Neural progenitor cell (in vitro differentiated cells): Measurements from ENCODE around the gene ARNT2. TPM values are rescaled to one million over a fixed set of nuclear protein-coding genes. Genes with fewer than 3 reads are reported as not detected.

ENCODE experiments used
- DNase-seq: peaks from one replicate; pipeline ENCODE4 v3.0.0-alpha.2; 2016; ENCODE audit warnings: low spot score
- H2AFZ ChIP-seq: fragments of 200-600 bp; sonication (generic); replicated peaks from 2 replicates; pipeline ENCODE4 v1.6.1; 2016; ENCODE audit warnings: antibody characterized with exemption
- H3F3A ChIP-seq: fragments of 200-600 bp; sonication (generic); 2 replicates; pipeline ENCODE4 v1.6.1; 2016; ENCODE audit warnings: antibody characterized with exemption, low read depth
- H3K27ac ChIP-seq: fragments of 200-600 bp; sonication (generic); 2 replicates; pipeline ENCODE4 v1.5.1; 2016; ENCODE audit warnings: mild to moderate bottlenecking
- H3K27me3 ChIP-seq: fragments of 200-600 bp; sonication (generic); 2 replicates; pipeline ENCODE4 v1.6.1; 2016; ENCODE audit warnings: mild to moderate bottlenecking, moderate library complexity
- H3K36me3 ChIP-seq: fragments of 200-600 bp; sonication (generic); 2 replicates; pipeline ENCODE4 v1.5.1; 2016
- H3K4me1 ChIP-seq: fragments of 200-600 bp; sonication (generic); 2 replicates; pipeline ENCODE4 v1.6.1; 2016; ENCODE audit warnings: mixed run types
- H3K4me2 ChIP-seq: fragments of 200-600 bp; sonication (generic); 2 replicates; pipeline ENCODE4 v1.6.1; 2016
- H3K4me3 ChIP-seq: fragments of 200-600 bp; sonication (generic); 2 replicates; pipeline ENCODE4 v1.5.1; 2016
- H3K79me2 ChIP-seq: fragments of 200-600 bp; sonication (generic); 2 replicates; pipeline ENCODE4 v1.6.1; 2016; ENCODE audit warnings: low read depth
- H3K9ac ChIP-seq: fragments of 200-600 bp; sonication (generic); 2 replicates; pipeline ENCODE4 v1.6.1; 2016
- H3K9me3 ChIP-seq: fragments of 200-600 bp; sonication (generic); 2 replicates; pipeline ENCODE4 v1.5.1; 2016; ENCODE audit warnings: low read depth
- H4K20me1 ChIP-seq: fragments of 200-600 bp; sonication (generic); 2 replicates; pipeline ENCODE4 v1.6.1; 2016; ENCODE audit warnings: low read depth
- H3K27ac Mint-ChIP-seq: 3 replicates; pipeline ENCODE4 v1.8.0; 2021; ENCODE audit warnings: mixed read lengths
- H3K27me3 Mint-ChIP-seq: 2 replicates; pipeline ENCODE4 v1.8.0; 2022; ENCODE audit warnings: low read depth, mild to moderate bottlenecking, inconsistent platforms, moderate library complexity, mixed read lengths; ENCODE audit not compliant: insufficient read depth
- H3K36me3 Mint-ChIP-seq: 3 replicates; pipeline ENCODE4 v1.8.0; 2021; ENCODE audit warnings: mixed read lengths
- H3K4me1 Mint-ChIP-seq: 3 replicates; pipeline ENCODE4 v1.8.0; 2021; ENCODE audit warnings: mixed read lengths
- H3K4me3 Mint-ChIP-seq: 3 replicates; pipeline ENCODE4 v1.8.0; 2021; ENCODE audit warnings: mild to moderate bottlenecking, moderate library complexity, mixed read lengths
- H3K9me3 Mint-ChIP-seq: 3 replicates; pipeline ENCODE4 v1.8.0; 2020; ENCODE audit warnings: mixed read lengths
- EZH2 ChIP-seq: fragments of 200-600 bp; sonication (generic); IDR thresholded peaks from 2 replicates; pipeline ENCODE4 v1.6.1; 2017; ENCODE audit warnings: antibody characterized with exemption, mild to moderate bottlenecking, moderate library complexity
- EZH2phosphoT487 ChIP-seq: fragments of 200-600 bp; sonication (generic); IDR thresholded peaks from 2 replicates; pipeline ENCODE4 v1.6.1; 2017; ENCODE audit warnings: antibody characterized with exemption
- total RNA-seq: library from RNA; depleted of rRNA; stranded (reverse); fragments of >200 nt; gene quantifications from 2 replicates; pipeline ENCODE4 v1.2.3, GENCODE V29; 2015; ENCODE audit warnings: low replicate concordance
- TF ChIP-seq, protein P1 (sequence below): fragments of 200-600 bp; sonication (generic); IDR thresholded peaks from 2 replicates; pipeline ENCODE4 v1.5.1; 2017; ENCODE audit warnings: antibody characterized with exemption, mild to moderate bottlenecking

Gene ARNT2
- total RNA-seq, 1 donor from 2014 or later: 15.7 TPM

DNA sequence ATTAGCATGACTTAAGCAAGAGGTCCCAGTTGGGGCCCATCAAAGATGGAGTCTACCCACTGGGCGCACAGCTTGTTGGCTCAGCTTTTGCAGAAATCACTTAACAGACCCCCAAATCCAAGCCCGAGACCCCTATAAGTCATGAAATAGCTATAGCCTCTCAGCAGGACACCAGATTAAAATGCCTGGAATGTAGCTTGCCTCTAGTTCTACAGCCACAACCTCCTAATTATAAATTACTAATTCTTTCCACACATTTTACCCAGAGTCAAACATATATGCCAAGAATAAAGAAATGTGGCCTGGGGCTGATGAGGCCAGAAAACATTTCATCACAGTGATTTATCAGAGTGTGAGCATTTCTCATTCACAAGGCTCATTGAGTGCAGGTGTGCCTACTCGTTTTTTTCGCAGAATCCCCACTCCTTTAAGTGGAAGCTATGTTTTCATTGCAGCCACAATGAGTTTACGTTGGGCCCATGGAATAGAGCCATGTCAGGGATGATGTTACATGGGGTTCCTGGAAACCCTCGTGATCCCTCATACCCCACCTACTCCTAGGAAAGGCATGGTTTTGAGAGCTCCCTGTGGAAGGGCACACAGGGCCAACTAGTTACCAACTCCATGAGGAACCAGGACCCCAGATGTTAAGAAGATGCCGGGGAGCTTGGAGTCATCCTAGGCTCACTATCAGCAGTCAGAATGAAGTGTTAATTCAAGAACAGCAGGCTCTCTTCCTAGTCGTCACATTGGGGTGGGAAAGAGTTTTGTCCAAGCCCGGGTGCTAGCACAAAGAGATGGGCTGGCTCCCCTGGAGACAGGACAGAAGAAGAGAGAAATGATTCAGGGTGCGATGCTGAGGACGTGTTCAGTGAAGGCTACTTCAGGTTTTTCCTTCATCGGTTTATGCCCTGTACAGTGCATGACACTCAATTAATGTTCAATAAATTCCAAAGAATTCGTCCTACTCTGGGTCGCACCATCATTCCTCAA lies 200.7 kb downstream of the ARNT2 start:
- Histone ChIP-seq H3K79me2 (no peaks in the 10 kb centered on the region), H3K4me1 (no peaks in the 10 kb centered on the region), H3K27ac (no peak overlapping the region), H3K4me2 (no peak overlapping the region), H3F3A (no peaks in the 10 kb centered on the region), H3K27me3 (no peaks in the 10 kb centered on the region), H3K9me3 (no peaks in the 10 kb centered on the region), H4K20me1 (no peaks in the 10 kb centered on the region), H3K4me3 (no peak overlapping the region), H2AFZ (no peak overlapping the region), H3K9ac (no peak overlapping the region), H3K36me3 (no peaks in the 10 kb centered on the region)
- DNase-seq: no peak
- peaks cover under 1% of the 10 kb centered on the region for H3K9me3 Mint-ChIP-seq
- TF ChIP-seq EZH2phosphoT487: no peak
- TF ChIP-seq EZH2: no peak
- TF ChIP-seq, protein P1, sequence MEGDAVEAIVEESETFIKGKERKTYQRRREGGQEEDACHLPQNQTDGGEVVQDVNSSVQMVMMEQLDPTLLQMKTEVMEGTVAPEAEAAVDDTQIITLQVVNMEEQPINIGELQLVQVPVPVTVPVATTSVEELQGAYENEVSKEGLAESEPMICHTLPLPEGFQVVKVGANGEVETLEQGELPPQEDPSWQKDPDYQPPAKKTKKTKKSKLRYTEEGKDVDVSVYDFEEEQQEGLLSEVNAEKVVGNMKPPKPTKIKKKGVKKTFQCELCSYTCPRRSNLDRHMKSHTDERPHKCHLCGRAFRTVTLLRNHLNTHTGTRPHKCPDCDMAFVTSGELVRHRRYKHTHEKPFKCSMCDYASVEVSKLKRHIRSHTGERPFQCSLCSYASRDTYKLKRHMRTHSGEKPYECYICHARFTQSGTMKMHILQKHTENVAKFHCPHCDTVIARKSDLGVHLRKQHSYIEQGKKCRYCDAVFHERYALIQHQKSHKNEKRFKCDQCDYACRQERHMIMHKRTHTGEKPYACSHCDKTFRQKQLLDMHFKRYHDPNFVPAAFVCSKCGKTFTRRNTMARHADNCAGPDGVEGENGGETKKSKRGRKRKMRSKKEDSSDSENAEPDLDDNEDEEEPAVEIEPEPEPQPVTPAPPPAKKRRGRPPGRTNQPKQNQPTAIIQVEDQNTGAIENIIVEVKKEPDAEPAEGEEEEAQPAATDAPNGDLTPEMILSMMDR: no peak
- peaks cover 7% of the 10 kb centered on the region for H3K4me1 Mint-ChIP-seq
- H3K4me3 Mint-ChIP-seq: no peak overlapping the region
- H3K27me3 Mint-ChIP-seq: peaks cover 4% of the 10 kb centered on the region
- no peaks in the 10 kb centered on the region for H3K36me3 Mint-ChIP-seq
- H3K27ac Mint-ChIP-seq: no peak overlapping the region

DNA sequence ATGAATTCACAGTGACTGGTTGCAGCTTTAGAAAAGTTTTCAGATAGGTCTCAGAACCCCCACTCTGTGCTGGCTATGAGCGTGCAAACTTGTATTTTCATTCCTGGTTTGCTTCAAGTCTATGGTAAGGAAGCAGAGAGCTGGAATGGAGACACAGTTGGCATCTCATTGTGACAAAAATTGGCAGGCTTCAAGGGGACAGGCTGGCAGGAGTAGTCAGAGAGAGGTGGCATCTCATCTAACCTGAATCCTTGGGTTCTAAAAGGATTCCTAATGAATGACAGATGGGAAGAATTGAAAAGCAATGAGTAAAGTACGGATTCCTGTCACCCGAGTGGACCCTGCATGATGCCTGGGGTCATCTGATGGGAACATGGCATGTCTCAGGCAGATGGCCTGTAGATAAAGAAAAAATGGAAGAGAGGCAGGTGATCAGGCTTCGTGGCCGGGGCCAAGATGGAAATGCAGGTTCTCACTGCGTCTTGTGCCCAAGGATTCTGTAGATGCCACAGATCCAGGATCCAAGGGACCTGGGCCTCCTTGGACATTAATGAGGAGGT lies 201.5 kb downstream of the ARNT2 start:
- Mint-ChIP-seq H3K27ac (no peak overlapping the region), H3K4me1 (peaks cover 7% of the 10 kb centered on the region), H3K27me3 (peaks cover 4% of the 10 kb centered on the region), H3K9me3 (no peaks in the 10 kb centered on the region), H3K36me3 (no peaks in the 10 kb centered on the region), H3K4me3 (no peak overlapping the region)
- Histone ChIP-seq H3K4me3 (no peak overlapping the region), H3K27me3 (no peaks in the 10 kb centered on the region), H3K4me2 (no peak overlapping the region), H3K36me3 (no peaks in the 10 kb centered on the region), H3K9me3 (no peaks in the 10 kb centered on the region), H3K9ac (no peak overlapping the region), H3K27ac (no peak overlapping the region), H3K4me1 (no peaks in the 10 kb centered on the region), H2AFZ (no peak overlapping the region), H4K20me1 (no peaks in the 10 kb centered on the region), H3F3A (no peaks in the 10 kb centered on the region), H3K79me2 (no peaks in the 10 kb centered on the region)
- TF ChIP-seq, protein P1: no peak
- no peak for TF ChIP-seq EZH2
- TF ChIP-seq EZH2phosphoT487: no peak
- DNase-seq: no peak

DNA sequence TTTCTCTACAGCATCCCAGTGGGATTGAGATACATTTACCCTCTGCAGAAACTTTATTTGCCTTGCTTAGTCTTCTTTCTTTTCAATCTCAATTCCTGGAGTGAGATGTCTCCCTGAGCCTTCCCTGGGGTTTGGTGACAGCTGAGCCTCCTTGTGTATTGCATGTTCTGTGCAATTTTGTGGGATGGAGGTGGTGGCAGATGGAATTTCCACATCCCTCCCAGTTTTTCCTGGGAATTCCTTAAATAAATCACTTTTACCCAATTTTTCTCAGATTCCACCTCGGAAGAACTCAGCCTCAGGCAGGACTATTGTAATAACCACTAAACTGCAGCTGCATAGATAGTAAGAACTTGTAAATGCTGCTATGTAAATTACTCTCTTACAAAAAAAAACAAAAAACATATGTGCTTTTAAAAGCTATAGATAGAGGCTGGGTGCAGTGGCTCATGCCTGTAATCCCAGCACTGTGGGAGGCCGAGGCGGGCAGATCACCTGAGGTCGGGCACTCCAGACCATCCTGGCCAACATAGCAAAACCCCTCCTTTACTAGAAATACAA lies 202.4 kb downstream of the ARNT2 start:
- Histone ChIP-seq H3K36me3 (no peaks in the 10 kb centered on the region), H2AFZ (no peak overlapping the region), H3K9ac (no peak overlapping the region), H3K4me2 (no peak overlapping the region), H3K4me3 (no peak overlapping the region), H3K27ac (no peak overlapping the region), H3K27me3 (no peaks in the 10 kb centered on the region), H3K9me3 (no peaks in the 10 kb centered on the region), H3F3A (no peaks in the 10 kb centered on the region), H3K79me2 (no peaks in the 10 kb centered on the region), H3K4me1 (no peaks in the 10 kb centered on the region), H4K20me1 (no peaks in the 10 kb centered on the region)
- Mint-ChIP-seq H3K9me3 (no peaks in the 10 kb centered on the region), H3K4me3 (no peak overlapping the region), H3K4me1 (peaks cover 11% of the 10 kb centered on the region), H3K27ac (no peak overlapping the region), H3K36me3 (no peaks in the 10 kb centered on the region), H3K27me3 (peaks cover 4% of the 10 kb centered on the region)
- no peak for DNase-seq
- TF ChIP-seq EZH2phosphoT487: no peak
- TF ChIP-seq EZH2: no peak
- TF ChIP-seq, protein P1: no peak
